ENCODE data around the gene POLR3K.

DNA sequence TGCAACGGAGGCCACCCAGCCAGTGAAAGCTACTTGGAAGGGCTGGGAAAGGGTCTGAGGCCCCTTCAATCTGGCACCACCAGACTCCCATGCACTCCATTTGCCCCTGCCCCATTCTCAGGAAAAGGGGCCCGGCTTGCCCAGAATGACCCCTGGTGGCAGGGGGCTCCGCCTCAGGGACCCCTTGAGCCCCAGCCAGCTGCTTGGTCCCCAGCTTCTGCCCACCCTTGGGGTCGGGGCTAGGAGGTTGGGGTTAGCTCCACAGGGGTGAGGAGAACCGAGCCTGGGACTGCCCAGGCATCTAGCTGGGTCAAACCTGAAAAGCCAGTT is 17.8 kb upstream of the POLR3K start:
- TF ChIP-seq TAF1 (conservative IDR thresholded peaks at IDR 0.05) (no peak), GABPA (IDR thresholded peaks at IDR 0.05 in 1 of 2, conservative IDR thresholded peaks at IDR 0.05 in 1 of 2) (no peak), RXRA (IDR thresholded peaks at IDR 0.05) (no peak), CTCF (IDR thresholded peaks at IDR 0.05; ENCODE audit: low read depth, low read length, missing input control) (no peak), FOXA1 (IDR thresholded peaks at IDR 0.05) (no peak), ATF3 (IDR thresholded peaks at IDR 0.05) (no peak), JUND (IDR thresholded peaks at IDR 0.05) (no peak)
- TF ChIP-seq, protein P1, sequence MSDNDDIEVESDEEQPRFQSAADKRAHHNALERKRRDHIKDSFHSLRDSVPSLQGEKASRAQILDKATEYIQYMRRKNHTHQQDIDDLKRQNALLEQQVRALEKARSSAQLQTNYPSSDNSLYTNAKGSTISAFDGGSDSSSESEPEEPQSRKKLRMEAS (IDR thresholded peaks at IDR 0.05) = no peak

All from liver (tissue), 3 donors.